Stimulated activated CD4-positive, alpha-beta T cell treated with anti-CD3 and anti-CD28 coated beads, TNF-alpha, amount 100 ng/mL, for 24 hours (primary cell): ENCODE results near the gene PACRG.

ENCODE experiments used
- DNase-seq, 3 experiments: peaks; one replicate each; pipeline ENCODE4 v3.0.0-alpha.2; 2020; ENCODE audit warnings: low read depth in 3 of 3

PACRG gene

DNA sequence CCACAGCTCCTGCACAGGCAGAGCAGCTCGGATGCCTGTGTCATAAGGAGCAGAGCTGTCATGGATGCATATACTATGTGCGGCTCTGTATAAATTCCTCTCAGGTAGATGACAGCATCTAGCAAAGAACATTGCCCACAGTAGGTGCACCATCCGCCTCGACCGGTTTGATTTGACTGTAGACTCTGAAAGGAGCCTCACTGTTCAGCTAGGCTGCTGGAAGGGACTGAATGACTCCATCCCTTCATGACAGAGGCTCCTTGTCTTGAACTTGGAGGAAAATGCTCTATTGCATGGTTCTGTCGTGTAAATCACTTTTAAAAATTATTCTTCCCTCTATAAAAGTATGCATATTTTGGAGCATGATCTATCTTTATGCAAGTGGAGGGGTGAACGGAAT is 557.9 kb downstream of the PACRG start:
- DNase-seq = no peak

DNA sequence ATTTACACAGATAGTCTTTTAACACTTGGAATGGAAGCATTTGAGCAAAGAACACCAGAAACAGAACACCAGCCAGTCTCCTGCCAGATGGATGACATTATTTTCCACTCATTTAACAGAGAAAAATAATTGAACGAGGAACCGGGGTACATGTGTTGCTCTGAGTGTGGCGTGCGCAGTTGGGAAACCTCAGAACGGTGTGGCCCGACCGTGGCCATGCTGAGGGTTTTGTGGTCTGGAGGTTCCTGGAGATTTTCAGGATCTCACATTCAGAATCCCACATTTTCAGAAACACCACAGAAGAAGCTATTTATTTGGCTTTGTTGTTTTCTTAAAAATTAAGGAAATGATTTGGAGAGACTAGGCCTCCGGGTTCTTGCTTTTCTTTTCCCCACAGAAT is 559.9 kb downstream of the PACRG start:
- no peak for DNase-seq

DNA sequence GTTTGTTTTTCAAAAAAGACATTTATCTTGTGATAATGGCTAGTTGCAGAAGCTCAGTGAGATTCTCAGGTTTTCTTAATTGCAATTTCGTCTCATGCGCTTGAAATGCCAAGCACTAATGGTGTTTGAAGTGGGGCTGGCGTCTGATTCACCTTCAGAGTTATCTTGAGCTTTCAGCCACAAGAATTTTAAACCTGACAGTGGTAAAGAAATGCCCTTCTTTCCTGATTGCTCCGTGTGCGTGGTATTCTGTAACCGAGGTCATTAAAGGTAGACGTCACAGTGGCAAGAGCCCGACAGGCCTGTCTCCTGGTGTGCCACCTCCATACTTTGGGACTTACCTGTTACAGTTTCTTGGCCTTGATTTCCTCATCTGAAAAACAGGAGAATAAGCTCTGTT is 560.3 kb downstream of the PACRG start:
- no peak for DNase-seq

DNA sequence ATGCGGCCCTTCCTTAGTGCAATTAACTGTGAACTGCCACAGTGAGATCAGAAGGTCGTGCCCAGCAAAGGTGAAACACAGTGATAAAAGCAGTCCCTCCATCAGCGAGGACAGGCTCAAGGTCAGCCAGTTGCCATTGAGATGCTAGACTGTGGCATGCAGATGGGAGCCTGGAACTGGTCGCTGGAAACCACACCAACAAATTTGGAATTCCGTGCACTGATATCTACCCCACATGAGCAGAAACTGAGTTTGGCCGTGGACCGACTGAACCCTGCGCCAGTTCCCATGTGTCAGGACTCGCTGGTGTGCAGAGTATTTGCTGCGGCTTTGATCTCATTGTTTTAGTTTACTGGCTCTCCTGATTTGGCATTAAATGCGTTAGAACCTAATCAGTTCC is 561.1 kb downstream of the PACRG start:
- no peak for DNase-seq

DNA sequence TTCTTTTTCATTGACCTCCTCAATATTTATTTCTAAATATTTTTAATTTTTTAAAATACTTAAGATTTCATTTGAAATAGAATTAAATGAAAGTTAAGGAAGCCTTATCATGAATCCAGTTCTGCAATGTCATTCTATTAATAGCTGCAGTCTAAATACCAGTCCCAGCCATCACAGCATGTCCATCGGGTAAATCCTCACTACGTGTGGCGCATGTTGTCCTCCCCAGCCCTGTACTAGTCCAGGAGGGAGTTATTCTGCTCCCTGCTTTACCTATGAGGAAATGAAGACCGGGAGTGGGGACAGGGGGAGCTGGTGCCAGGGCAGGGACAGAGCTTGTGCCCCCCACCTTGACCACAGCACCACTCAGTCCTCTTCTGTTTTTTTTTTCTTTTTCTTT is 561.7 kb downstream of the PACRG start:
- no peak for DNase-seq

DNA sequence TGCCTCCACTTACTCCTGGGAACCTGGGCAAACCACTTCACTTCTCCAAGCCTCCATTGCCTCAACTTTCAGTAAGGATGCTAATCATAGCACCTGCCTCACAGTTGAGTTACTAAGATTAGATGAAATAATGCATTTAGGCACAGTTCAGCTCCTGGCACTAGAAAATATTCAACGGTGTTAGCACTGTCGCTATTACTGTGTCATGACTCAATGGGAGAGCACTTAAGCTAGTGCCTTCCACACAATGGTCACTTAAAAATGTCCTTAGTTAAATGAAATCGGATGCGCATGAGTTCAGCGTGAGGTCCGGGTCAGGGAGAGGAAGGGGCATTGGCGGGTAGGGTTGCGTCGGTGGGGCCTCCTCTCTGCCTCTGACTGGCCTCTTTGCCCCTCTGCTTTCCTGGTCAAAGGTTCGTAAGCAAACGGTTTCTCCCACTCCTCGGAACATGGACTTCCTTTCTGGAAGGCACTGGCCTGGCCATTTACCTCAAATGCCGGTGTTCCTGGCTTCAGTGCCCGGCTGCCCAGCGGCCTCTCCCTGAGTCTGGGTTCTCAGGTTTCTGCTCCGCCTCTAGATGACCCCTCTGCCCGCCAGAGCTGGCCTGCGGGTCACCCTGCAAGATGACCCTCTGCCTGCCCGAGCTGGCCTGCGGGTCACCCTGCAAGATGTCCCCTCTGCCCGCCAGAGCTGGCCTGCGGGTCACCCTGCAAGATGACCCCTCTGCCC is 562.9 kb downstream of the PACRG start:
- no peak for DNase-seq

DNA sequence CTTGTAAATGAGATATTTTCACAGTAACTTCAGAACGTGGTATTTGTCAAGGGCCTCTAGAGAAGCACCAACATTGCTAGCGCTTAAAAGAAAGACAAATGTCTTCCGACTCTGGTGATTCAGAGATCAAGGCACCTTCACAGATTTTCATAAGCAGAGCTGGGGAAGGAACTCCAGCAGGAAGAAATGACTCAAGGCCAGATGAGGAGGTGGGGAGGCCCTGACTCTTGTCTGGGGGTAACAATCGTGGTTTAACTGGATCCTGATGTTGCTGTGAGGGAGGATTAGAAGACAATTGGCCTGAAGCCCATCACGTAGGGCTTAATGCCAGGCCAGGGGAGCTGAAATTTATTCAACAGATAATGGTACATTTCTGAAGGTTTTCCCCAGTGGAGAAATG is 563.8 kb downstream of the PACRG start:
- no peak for DNase-seq

DNA sequence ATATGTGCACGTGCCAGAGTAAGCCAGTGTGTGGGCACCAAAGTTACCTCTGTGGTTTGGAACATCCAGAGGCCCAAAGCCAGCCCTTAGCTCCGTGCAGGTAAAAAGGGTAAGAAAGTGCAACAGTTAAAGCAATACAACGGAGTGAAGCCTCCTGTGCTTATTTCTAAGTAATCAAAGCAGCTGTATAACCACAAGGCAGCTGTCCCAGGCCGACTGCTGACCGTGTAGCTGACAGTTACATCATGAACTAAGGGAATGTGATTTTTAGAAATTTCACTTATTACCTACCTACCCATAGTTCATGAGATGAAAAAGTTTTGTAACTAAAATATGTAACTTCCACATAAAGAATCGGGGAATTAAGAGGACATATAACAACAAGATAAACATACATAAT is 565.5 kb downstream of the PACRG start:
- no peak for DNase-seq

DNA sequence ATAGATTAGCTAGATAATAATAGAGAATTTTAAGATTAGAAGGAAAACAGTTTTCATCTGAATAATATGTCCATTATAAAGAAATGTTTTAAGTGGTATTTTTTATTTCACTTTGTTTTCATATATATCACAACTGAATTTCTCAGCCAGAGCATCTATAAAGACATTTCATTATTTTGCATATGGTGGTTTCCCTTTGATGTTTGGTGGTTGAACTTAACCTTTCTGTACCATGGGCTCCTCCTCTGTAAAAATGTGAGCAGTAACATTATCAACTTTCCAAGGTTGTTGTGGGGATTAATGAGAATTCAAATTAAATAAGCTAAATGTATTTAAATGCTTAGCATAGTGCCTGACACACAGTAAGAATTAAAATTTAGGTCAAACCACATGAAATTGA is 567.0 kb downstream of the PACRG start:
- DNase-seq = no peak

DNA sequence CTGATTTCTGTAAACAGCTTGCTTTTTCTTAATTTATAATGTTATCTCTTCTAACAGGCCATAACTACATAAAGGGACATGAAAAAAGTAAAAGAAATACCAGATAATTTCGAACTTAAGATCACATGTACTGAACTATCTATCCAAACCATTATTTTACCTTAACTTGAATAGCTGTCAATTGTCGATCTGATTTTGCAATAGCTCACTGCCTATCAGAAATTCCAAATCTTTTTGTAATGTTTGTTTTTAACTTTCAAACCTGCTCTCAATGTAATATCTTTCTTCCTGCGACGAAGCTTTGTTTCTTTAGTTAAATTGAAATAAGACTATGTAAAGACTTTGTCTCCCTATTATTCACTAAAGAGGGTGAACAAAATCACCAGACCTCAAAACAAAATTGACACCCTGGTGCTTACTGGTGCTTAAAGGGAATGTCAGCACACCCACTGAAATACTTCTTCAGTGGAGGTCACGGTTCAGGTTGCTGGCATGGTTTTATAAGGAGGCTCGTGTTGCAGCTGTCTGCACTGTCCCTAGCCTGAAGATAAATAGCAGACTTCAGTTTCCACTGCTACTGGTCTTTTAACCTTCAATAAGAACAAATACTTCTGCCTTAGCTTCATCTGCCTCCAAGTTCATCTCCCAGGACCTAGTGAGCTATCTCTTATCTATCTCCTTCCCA is 569.2 kb downstream of the PACRG start:
- DNase-seq = no peak

DNA sequence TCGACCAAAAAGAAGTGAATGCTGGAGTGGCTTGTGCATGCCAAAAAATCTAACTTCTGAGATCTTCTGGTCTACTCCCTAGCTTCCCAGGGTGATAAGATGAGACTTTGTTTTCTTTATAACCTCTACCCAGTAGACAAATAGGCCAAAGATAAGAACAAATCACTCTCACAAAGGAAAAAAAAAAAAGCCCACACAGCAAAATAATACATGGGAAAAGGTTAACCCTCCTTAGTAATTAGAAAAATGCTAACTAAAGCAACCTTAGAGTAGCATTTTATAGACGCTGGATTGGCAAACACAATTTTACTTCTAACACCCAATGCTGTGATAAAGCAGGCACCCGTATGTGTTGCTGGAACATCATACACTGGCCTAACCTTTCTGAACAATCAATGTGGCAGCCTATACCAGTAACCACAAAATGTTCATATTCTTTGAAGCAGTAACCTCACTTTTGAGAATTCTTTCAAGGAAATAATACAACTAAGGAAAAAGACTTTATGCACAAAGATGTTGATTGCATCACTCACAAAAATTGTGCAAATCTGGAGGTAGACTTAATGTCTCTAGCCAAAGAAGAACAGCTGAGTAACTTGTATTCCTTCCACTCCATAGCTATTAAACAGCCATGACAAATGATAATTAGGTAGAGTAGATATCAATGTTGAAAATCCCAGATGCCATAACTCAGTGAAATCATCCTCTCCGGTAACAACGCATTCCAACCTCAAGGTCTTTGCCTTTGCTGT is 570.5 kb downstream of the PACRG start:
- DNase-seq = no peak

DNA sequence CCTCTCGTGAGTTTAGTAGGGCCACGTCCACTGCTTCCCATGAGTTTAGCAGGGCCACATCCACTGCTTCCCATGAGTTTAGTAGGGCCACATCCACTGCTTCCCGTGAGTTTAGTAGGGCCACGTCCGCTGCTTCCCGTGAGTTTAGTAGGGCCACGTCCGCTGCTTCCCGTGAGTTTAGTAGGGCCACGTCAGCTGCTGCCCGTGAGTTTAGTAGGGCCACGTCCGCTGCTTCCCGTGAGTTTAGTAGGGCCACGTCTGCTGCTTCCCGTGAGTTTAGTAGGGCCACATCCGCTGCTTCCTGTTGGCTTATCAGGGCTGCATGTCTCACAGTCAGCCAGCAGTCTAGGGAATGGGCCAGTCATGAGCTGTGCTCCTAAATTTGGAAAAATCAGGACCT is 573.1 kb downstream of the PACRG start:
- DNase-seq = no peak

DNA sequence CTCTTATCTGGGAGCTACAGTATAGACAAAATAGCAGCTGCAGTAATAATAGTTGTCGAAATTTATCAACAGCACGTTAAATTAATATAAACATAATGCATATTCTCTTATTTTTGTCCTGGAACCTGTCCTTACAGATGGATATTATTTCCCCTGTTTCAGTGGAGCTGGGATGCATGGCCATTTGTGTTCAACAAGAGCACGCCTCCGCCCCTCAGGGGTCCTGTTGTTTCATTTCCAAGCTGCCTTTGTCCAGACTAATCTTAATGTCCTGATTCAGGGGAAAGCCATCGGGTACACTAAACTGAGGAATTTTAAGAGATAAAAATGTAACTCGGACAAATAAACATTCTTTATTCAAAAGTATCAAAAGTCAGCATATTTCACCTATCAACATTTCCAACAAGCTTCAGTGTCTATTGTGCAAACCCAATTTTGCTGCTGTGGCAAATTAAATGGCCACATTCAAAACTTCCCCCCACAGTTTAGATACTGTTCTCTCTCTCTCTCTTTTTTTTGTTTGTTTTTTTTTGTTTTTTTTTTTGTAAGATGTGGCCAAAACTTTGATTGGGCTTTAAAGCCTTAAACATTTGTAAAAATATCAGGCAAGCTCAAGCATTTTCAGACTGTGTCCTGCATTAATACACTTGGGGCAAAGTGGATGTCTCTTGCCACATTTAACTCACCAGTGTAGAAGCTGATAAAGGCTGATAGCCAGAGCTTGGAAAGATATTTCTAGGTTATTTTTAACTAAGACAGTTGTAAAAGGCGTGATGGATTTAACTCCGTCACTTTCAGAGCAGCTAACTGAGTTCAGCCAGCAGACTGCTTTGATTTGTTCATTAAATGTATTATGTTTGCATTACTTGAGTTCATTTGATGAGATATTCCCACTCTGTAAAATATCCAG is 574.2 kb downstream of the PACRG start:
- DNase-seq = no peak

DNA sequence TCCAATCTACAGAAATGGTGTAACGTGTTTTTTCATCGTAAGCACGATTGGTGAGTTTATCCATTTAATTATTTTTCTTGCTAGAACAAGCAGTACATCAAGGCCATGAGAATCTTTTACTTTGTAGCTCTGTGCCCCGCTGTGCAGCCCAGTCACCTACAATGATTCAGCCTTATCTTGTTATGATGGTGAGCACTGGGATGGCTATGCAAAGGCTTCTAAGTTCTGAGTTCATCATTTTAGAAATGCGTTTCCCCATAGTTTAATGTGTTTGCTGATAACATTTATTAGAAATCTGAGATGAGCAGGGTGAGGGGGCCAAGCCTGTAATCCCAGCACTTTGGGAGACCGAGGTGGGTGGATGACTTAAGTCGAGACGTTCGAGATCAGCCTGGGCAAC is 575.0 kb downstream of the PACRG start:
- DNase-seq = no peak

DNA sequence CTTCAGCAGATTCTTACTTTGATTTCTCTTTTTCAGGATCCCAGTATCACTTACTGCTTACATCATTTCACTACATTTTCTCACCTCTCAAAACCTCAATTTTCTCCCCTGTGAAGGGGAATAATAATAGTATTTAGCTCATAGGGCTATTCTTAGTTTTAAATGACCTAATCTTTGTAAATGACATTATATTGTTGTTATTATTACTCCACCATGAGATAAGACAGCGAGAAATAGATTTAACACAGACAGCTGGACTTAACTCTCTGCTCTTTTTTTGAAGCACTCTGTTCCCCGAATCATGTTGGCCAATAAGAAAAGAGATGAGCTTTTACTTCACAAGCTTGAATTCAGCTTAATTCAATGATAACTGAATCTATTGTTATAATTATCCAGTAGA is 578.2 kb downstream of the PACRG start:
- DNase-seq = no peak

DNA sequence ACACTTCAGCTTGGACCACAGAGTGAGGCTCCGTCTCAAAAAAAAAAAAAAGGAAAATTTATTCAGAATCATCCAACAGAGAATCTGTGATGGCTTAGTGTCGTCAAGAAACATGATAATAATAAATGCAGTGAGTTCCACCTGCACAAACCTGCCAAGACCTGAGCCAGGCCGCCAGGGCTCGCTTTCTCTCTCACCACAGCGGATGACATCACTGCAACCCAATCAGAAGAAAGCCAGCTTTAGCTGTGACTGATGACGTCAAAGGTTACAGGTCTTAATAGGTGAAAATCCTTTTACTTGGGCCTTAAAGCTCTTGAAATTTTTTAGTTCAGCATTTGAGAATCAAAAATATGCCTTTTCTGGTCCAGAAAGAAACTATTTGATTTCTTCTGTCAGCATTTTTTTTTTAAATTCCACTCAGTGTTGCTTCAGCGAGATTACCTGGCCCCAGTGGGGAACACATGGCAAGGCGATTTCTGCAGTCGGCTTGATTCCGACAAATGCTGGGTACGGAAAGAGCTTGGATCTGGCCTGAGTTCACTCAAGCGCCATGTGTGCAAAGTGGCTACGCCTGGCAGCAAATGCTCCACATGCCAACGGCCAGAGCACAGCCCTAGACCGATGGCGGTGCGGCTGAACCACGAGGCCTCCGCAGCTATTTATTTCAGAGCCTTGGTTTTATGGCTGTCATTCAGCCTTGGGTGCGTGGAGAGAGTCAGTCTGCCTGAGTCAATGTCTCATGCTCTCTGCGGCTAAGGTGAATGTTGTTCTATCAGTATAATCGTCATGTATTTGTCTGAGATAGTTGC is 581.1 kb downstream of the PACRG start:
- DNase-seq = no peak

DNA sequence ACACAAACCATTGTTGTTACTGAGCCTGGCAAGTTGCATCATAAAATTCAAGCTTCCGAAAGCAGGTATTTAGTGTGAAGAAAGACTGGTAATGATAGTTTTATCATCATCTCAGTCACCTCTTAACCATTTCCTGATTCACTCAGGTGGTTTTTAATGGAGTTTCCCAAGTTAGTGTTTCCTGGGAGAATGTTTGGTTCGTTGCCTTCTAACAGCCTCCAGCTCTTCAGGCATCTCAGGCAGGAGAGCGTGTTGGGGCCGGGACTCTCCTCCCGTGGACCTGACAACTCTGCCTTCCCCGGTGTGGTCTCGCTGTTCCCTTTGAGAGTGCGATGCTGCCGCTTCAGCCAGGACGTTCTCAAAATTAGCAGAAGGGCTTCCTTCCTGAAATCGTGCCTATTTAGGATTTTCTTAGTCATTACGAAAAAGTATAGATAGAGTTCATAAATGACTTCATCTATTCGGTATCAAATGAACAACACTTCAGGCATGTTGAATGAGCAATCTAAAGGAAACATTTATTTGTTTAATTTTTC is 581.8 kb downstream of the PACRG start:
- no peak for DNase-seq

DNA sequence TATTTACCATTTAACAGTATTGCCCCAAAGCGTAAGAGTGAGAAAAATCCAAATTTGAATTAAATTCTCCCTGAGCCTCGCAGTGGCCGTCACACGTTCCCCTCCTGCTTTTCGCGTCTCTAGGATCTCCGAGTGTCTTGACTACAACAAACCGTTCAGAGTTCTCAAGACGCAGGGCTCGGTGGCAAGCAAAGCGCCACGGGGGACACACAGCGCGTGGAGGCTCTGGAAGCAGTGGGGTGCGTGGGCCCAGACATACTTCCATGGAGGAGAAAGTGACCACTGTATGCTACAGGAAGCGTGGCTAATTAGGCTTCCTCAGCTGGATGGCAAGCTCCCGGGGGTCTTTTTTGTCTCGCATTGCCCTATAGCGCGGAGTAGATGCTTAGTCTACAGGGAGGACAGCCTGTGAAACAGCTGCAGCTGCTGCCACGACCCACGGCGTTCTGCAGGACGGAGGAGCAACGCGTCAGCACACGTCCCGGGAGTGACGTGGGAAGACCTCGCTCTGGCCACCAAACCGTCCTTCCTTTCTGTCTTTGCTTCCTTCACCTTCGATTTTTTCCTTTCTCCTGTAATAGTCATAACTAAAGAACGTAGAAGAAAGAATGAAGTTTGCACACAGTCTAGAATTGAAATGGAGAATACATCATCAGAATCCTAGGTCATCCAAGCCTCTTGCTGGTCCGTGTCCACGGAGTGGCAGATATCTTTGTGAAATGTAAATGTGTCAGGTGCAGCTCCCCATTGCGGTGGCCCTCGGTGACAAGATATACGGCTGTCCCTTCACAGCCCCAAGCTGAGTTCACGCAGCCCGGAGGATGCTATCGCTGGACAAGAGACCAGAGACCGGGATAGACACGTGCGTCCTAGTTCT is 582.6 kb downstream of the PACRG start:
- DNase-seq = no peak

DNA sequence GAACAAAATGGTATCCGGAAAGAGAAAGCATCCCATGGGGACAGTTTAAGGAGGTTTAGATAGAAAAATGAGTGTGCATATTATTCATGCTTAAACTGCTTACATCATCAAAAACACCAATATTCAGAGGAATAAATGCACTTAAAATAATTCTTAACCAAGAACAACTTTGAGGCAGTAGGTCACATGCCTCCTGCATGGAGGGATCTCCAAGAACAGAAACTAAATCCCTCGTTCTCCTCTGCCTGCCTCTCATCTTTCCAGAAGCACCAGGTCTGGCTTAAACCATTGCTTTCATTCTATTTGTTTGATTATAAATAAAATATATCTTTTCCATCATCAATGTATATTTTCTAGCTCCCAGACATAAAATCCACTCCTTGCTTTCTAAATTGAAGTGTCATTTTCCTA is 583.2 kb downstream of the PACRG start:
- no peak for DNase-seq

DNA sequence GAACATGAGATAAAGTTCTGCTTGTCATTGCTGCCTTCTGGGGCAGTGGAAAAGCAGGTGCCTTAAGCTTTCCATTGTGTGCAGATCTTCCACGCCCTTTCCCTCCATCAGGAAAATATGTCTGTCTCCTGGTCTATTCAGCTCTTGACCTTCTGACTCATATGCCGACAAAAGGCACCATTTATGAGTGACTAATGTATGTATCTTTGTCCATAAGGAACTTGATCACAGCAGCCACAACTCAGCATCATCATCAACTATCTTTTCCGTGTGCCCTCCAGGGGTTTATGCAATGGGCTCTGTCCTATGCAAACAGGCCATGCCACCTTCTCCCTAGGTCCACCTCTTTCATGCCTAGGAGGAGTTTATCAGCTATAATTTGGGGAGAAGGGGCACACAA is 584.1 kb downstream of the PACRG start:
- DNase-seq = no peak
